GM18873 (cell line): ENCODE measurements around the gene MICAL2.

Source experiments
- ATAC-seq: cut with Tn5 transposase; IDR thresholded peaks from one replicate; pipeline ENCODE4 v1.9.1; 2021; ENCODE audit warnings: mild to moderate bottlenecking, moderate library complexity, moderate number of reproducible peaks; ENCODE audit not compliant: unreplicated experiment, low FRiP score

MICAL2 gene, protein sequence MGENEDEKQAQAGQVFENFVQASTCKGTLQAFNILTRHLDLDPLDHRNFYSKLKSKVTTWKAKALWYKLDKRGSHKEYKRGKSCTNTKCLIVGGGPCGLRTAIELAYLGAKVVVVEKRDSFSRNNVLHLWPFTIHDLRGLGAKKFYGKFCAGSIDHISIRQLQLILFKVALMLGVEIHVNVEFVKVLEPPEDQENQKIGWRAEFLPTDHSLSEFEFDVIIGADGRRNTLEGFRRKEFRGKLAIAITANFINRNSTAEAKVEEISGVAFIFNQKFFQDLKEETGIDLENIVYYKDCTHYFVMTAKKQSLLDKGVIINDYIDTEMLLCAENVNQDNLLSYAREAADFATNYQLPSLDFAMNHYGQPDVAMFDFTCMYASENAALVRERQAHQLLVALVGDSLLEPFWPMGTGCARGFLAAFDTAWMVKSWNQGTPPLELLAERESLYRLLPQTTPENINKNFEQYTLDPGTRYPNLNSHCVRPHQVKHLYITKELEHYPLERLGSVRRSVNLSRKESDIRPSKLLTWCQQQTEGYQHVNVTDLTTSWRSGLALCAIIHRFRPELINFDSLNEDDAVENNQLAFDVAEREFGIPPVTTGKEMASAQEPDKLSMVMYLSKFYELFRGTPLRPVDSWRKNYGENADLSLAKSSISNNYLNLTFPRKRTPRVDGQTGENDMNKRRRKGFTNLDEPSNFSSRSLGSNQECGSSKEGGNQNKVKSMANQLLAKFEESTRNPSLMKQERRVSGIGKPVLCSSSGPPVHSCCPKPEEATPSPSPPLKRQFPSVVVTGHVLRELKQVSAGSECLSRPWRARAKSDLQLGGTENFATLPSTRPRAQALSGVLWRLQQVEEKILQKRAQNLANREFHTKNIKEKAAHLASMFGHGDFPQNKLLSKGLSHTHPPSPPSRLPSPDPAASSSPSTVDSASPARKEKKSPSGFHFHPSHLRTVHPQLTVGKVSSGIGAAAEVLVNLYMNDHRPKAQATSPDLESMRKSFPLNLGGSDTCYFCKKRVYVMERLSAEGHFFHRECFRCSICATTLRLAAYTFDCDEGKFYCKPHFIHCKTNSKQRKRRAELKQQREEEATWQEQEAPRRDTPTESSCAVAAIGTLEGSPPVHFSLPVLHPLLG

GRCh38 chr11:12110201-12110713, at the start of gene MICAL2:
TSS of gene MICAL2 (plus strand) at chr11:12110590. CDS start at chr11:12162156, 51,566 bp downstream.
- peak; percentile 90 for ATAC-seq

GRCh38 chr11:12061851-12062560, 48.4 kb upstream of the MICAL2 start:
- no peak for ATAC-seq

DNA sequence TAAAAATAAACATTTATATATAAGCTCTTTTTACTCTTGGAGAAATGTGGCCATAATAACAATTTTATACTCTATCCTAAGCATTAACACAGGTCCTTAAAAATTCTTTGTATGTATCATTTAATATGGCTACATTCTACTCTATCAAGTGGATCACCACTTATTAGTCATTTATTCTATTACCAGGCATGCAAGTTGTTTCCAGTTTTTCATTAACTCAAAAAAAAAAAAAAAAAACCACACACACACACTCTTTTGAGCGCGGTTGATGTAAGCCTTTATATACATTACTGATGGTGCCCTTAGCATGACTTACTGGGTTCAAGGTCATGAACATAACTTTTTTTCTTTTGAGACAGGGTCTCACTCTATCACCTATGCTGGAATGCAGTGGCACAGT, 47.1 kb upstream of the MICAL2 start:
- no peak for ATAC-seq

GRCh38 chr11:12064136-12064953, 46.0 kb upstream of the MICAL2 start:
- ATAC-seq, result no peak

DNA sequence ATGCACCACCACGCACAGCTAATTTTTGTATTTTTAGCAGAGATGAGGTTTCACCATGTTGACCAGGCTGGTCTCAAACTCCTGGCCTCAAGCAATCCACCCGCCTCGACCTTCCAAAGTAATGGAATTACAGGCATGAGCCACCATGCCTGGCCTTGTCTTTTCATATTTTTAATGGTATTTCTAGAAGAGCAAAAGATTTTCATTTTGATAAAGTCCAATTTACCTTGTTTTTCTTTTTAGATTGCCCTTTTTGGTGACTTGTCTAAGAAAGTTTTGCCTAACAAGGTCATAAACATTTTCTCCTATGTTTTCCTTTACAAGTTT, 45.5 kb upstream of the MICAL2 start:
- ATAC-seq, result no peak

- no peak for ATAC-seq
These were observed 44.2 kb upstream of the MICAL2 start for GRCh38 chr11:12066056-12066798.

DNA sequence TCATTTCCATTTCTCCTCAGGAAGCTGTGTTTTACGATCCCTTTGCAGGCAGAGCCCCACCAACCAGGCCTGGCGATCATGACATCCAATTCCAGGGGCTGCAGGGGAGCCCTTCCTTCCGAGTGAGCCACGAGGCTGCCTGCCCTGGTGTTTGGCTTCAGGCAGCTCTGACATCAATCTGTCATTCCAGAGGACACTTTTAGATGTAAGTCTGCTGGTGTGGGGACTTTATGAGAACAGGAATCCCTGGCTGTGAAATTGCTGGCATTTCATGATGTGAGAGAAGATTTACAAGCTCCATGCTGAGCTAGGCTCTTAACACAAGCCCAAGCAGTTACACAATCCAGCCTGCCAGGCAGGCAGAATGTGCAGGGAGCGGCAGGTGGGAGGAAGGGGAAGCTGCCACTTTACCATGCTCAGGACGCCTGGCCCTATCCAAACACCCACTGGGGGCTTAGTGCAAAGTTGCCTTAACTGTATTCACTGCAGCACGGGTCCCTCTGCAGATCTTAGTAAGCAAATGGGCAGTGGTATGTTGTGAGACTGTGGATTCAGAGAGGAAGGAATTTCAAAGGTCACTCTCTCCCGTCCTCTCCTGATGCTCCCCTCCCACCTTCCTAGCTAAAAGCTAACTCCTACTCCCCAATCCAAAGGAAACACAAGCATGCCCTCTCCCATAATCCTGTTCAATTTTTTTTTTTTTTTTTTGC, 43.4 kb upstream of the MICAL2 start:
- no peak for ATAC-seq

DNA sequence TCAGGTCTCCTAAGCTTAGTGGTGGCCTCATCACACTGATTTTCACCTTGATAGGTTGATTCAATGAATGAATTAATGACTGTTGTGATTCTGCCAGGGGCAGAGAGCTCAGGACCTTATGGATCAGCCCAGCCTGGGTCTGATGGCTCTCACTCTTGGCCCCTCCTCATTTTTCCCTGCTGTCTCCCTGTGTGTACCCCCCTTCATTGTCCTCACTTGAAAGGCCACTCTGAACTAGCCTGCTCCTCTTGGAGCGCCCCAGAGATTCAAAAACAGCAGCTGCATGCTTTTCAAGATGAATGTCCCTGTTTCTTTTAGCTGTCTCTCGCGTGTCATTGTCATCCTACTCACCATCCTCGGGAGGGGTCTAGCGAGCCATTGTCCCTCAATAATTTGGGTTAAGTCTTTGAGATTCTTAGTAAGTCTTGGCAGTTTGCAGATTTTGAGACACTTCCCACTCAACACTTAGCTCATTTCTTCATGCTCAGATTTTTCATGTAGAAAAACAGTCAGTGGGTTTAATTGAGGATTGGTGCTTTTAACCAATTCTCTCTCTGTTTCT, 42.5 kb upstream of the MICAL2 start:
- no peak for ATAC-seq

- no peak for ATAC-seq
These were observed 41.2 kb upstream of the MICAL2 start for GRCh38 chr11:12069066-12069676.

DNA sequence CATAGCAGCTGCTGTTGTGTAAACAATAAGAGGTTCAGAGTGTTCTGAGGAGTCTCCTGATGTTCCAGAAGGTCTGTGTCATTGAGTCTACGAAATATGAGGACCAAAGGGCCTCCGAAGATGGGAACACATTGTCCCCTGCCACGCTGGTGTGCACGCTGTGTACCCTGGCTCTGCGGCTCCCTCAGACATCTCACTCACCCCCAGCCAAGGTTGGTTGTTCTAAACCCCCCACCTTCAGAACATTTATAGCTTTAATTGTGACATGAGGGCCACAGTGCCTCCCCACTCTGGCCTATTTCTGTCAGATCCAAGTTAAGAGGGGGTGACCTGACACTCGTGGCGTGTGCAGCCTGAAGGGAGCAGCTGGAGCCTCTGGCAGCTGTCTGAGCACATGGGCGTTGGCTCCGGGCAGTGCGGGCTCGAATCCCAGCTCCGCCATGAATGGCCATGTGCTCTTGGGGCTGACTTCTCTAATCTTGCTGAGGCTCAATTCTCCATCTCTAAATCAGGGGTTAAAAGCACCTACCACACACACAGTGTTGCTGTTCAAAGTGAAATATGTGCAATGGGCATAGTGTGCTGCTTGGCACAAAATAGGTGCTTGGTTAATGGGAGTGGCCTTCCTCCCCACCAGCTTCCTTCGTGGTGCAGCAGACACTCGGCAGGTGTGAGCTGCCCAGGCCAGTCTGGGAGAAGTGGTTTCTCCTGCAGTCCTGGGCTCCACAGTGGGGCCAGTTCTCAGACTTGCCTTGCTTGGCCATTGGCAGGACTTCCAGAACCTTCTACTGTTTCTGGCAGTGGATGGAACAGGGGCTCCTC, 39.7 kb upstream of the MICAL2 start:
- ATAC-seq, result no peak

DNA sequence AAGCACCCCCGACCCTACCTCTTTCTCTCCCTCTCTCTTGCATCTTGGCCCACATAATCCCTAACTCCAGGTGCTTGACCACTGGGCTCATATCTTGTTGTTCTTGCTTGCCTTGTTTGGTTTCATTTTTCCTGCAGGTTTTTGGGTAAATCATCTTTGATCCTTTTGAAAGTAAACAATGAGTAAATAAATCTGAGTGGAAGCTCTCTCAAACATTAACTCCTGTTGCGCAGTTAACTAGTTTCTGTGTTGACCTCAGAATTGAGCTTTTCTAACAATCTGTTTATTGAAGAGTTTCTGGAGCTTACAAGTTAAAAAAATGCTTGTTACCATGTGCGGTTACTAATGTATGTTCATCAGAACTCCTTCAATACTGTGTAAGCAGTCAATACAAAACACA, 38.8 kb upstream of the MICAL2 start:
- ATAC-seq, result no peak

DNA sequence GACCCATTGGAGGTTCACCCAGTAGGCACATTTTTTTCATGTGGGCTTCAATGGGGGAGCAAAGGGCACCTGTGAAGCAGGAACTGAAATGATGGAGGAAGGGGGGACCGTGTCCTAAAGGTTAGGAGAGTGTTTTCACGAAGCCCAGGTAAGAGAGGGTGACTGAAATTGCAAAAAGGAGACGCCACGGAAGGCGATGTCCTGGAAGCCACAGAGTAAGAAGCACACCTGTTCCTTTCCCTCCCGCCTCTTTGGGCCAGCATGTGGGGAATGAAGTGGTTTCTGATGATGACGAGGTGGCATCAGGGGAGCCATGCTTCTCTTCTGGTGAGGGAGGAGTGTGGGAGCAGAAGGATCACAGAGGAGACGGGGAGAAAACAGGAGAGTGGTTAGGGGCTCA, 37.0 kb upstream of the MICAL2 start:
- no peak for ATAC-seq

- no peak for ATAC-seq
These were observed 36.5 kb upstream of the MICAL2 start for GRCh38 chr11:12073886-12074285.

- ATAC-seq, result no peak
These were observed 35.7 kb upstream of the MICAL2 start for GRCh38 chr11:12074529-12075195.

- ATAC-seq, result no peak
These were observed 35.1 kb upstream of the MICAL2 start for GRCh38 chr11:12075291-12075690.
